Bronchus fibroblast of lung (primary cell): ENCODE data around the gene MPV17. TPM values are rescaled to one million over a fixed set of nuclear protein-coding genes. Genes with fewer than 3 reads are reported as not detected.

ENCODE experiments used
- total RNA-seq: library from RNA; depleted of rRNA; stranded (reverse); fragments of >200 nt; gene quantifications from 2 replicates; pipeline ENCODE4 v1.2.3, GENCODE V29; 2015

Gene MPV17
- 115 and 122 TPM in 2 replicates for total RNA-seq

GRCh38 chr2:27322766-27323595 lies at the start of gene MPV17:
Gene MPV17 (minus strand): TSS chr2:27323097. CDS start chr2:27322517, 580 bp downstream.

DNA sequence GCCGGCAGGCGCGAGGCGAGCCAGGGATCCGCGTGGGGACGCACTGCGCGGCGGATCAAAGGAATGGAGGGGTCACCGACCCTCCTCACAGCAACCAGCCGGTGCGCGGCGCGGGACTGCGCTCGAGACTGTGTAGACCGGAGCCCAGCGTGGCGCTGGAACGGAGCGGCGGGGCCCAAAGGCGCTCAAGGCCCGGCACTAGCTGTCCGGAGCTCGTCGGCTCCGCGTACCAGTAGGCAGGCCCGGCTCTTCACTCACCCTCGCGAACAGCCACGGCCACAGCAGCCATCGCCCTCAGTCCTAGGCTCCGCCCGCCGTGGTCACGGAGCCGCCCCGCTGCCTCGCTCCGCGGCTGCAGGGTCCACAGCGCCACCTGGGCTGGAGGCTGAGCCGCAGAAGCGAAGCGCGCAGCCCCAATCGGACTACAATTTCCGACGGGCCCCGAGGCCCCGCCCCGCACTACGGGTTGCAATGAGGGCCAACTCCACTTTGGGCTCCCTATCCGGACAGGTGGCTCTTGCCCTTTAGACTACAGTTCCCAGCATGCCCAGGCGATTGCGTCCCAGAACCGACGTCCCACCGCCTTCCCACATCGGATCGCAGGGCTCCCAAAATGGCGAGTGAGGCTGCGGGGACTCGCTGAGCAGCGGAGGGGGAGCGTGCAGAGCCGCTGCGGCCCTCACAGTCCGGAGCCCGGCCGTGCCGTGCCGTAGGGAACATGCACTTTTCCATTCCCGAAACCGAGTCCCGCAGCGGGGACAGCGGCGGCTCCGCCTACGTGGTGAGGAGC lies 47.3 kb upstream of the MPV17 start, which contains the start of the genes EIF2B4 and SNX17:
EIF2B4 (minus strand) TSS at position 313 of the 790 bp plus-strand sequence; CDS start at position 289, 24 bp downstream.
SNX17 (plus strand) TSS at position 591 of the 790 bp plus-strand sequence; CDS start at position 719, 128 bp downstream.

DNA sequence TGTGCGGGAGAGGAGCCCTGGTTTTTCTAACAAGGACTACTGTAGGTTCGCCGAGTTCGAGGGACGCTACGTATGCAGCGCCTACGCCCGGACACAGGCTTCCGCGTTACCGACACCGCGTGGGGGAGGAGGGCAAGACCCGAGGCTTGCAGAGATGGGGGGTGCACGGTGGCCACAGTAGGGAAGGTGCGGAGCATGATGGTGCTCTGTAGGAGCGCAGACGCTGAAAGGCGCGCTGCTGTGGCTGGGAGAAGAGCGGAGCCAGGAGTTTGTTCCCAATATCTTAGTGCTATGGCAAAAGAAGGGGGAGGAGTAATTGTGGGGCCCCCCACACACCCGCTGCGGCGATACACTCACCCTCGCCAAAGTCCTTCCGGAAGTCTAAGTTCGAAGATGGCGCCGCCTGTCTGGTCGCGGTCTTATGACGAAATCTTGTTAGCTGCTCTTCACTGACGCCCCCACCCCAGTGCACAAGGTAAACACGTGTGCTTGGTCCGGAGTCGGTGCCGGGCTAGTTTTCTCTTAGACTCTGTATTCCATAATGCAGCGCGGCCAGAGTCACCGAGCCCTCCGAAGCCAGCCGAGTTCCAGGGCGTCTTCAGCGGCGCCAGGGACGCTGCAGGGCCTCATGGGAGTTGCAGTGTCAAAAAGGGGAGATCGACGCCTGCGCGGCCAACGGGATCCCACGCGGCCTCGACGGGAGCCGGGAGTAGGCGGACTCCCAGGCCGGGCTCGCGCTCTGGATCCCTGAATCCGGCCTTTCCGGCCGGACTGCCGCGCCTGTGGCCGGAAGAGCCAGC lies 33.7 kb upstream of the MPV17 start, which contains the start of gene GTF3C2:
GTF3C2 (minus strand) TSS at position 383 of the 800 bp plus-strand sequence. CDS start 13,210 bp downstream, outside the sequence.

DNA sequence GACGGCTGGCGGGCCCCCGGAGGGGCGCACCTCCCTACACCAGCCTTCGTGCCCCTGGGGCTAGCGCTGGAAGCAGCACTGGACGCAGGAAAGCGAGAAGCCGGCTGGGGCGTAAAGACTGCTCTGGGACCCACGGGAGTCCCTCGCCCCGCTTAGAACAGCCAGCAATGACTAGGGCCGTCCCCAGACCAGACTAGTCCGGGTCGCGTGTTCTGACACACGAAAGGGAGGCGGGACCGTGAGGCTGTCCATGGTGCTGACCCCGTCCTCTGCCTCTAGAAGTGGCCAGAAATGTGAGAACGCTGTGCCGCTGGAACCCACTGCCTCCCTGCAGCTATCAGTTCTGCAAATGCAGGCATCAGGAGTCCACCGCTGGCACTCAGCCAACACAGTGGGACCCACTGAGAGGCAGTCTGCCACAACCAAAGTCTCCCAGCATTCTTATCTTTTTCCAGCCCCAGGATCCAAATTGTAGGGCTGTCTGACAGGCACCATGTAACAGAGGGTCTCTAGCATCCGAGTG lies 14.5 kb downstream of the MPV17 start, which contains the start of gene UCN:
UCN (minus strand) TSS at position 87 of the 523 bp plus-strand sequence. CDS start 550 bp downstream, outside the sequence.

DNA sequence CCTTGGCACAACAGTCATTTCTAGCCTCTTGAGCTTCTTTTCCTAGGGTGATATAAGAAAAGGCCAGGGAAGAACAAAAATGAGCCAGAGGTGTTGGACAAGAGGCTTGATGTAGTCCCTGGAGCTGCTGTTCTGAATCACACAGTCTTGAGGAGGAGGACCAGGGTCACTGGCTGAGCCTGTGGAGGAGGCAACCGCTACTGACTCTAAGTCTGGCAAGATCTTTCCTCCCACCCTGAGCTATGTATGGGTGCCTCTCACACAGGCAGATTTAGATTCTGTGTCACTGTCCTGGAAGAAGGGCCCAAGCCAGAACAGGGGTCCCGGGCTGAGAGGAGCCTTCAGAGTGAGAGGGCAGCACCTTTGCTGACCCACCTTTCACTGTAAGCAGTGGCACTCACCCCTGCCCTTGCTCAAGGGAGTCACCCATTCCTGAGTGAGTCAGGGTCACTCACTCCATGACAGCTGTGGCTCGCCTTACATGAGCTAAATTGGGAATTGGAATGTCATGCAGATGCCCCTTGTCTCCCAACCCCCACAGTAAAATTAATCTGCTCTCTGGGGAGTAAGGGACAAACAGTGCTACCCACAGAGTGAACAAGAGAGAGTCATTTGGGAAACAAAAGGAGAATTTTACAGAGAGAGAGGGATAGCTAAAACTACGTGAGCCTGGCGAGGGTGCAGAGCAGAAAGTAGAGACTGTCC lies 40.9 kb downstream of the MPV17 start, which contains the start of gene TRIM54:
TRIM54 (plus strand) TSS at position 575 of the 705 bp plus-strand sequence. CDS start 303 bp downstream, outside the sequence.

GRCh38 chr2:27275211-27276150 lies 47.4 kb downstream of the MPV17 start, which contains the start of gene DNAJC5G:
Gene DNAJC5G (plus strand): TSS chr2:27275433. CDS start chr2:27276729, 1,296 bp downstream.

DNA sequence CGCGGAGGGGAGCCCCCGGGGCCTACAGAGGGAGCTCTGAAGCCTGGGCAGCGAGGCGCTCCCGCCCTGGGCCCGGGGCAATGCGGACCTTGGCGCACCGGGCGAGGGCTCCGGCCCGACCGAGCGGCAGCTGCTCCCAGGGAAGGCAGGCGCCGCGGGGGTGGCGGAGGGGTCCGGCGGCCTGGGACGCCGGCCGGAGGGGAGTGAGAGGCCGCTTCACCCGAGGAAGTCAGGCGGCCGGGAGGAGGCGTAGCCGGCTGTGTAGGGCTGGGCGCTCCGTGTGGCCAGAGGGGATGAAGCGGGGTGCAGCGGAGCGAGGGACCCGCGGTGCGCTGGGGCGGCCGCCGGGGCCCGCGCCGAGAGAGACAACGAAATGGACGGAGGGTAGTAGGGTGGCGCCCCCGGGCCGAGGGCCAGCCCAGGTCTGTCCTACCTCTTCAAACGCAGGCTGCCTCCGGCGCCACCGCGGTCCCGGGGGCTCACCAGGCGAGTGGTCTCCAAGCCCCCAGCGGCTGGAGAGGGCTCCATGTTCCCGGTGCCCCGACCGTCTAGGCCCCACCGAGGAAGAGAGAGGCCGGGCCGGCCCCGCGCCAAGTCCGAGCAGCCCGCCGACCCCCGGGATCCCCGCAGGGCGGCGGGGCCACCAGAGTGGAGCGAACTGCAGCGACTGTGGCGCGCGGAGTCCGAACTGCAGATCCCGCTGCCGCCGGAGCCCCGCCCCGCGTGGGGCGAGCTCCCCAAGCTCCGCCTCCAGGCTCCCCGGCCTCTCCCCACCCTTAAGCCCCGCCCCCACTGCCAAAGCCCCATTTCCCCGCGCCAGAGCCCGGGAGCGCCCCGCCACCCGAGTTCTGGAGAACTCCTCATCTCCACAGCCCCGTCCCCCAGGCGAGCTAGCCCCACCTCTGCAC lies 60.3 kb downstream of the MPV17 start, which contains the start of gene SLC30A3:
SLC30A3 (minus strand) TSS at position 669 of the 908 bp plus-strand sequence; CDS start at position 528, 141 bp downstream.

Other genes with a start within 250 kb of the MPV17 start
- 188 and 191 TPM in 2 replicates for gene EMILIN1, start 244.5 kb downstream of the MPV17 start, total RNA-seq
- gene KHK, start 236.3 kb downstream of the MPV17 start, total RNA-seq = 3.2 and 3.6 TPM in 2 replicates
- gene CGREF1, start 204.0 kb downstream of the MPV17 start, total RNA-seq = 1.5 and 2.2 TPM in 2 replicates
- gene ABHD1, start 199.3 kb downstream of the MPV17 start, total RNA-seq = not detected in 2 replicates
- 57.3 and 57.7 TPM in 2 replicates for gene PREB, start 188.5 kb downstream of the MPV17 start, total RNA-seq
- not detected in 2 replicates for gene PRR30, start 183.7 kb downstream of the MPV17 start, total RNA-seq
- gene TCF23, start 174.1 kb downstream of the MPV17 start, total RNA-seq = not detected in 2 replicates
- gene ATRAID, start 111.1 kb downstream of the MPV17 start, total RNA-seq = 224 and 227 TPM in 2 replicates
- 27.1 and 28.2 TPM in 2 replicates for gene SLC5A6, start 110.8 kb downstream of the MPV17 start, total RNA-seq
- 58.7 and 59.6 TPM in 2 replicates for gene CAD, start 105.7 kb downstream of the MPV17 start, total RNA-seq
- gene SLC30A3, start 60.0 kb downstream of the MPV17 start, total RNA-seq = 0.15 and 0.34 TPM in 2 replicates
- not detected in 2 replicates for gene DNAJC5G, start 47.7 kb downstream of the MPV17 start, total RNA-seq
- gene TRIM54, start 40.7 kb downstream of the MPV17 start, total RNA-seq = 0.17 TPM in 1 of 2 replicates, not detected in the other
- 0.15 and 0.84 TPM in 2 replicates for gene UCN, start 14.7 kb downstream of the MPV17 start, total RNA-seq
- 36.0 and 37.2 TPM in 2 replicates for gene GTF3C2, start 33.7 kb upstream of the MPV17 start, total RNA-seq
- gene EIF2B4, start 47.2 kb upstream of the MPV17 start, total RNA-seq = 37.5 and 39.2 TPM in 2 replicates
- gene SNX17, start 47.5 kb upstream of the MPV17 start, total RNA-seq = 148 and 149 TPM in 2 replicates
- gene ZNF513, start 57.6 kb upstream of the MPV17 start, total RNA-seq = 5.8 and 9.1 TPM in 2 replicates
- 109 and 110 TPM in 2 replicates for gene PPM1G, start 86.5 kb upstream of the MPV17 start, total RNA-seq
- gene NRBP1, start 105.5 kb upstream of the MPV17 start, total RNA-seq = 69.1 and 74.8 TPM in 2 replicates
- 0.15 TPM in 1 of 2 replicates, not detected in the other for gene KRTCAP3, start 119.3 kb upstream of the MPV17 start, total RNA-seq
- gene IFT172, start 166.6 kb upstream of the MPV17 start, total RNA-seq = 18.1 and 20.0 TPM in 2 replicates
- 9.8 and 15.1 TPM in 2 replicates for gene FNDC4, start 172.1 kb upstream of the MPV17 start, total RNA-seq
- 0.30 and 0.34 TPM in 2 replicates for gene GCKR, start 173.7 kb upstream of the MPV17 start, total RNA-seq